Large intestine (tissue), 3 donors: ENCODE results near the gene ADK. TPM values are rescaled to one million over a fixed set of nuclear protein-coding genes. Genes with fewer than 3 reads are reported as not detected.
"Not testable (repeated sequence)": the region's sequence is repeated elsewhere in the genome, so short reads cannot be mapped to it uniquely, and the experiment has no call there.

Source experiments
- DNase-seq, 2 donors: peaks; one replicate each; pipeline versions ENCODE4 v3.0.0 to v3.0.0-alpha.2; 2013
- H3K27ac ChIP-seq: one replicate; pipeline ENCODE4 v1.5.1; 2013; ENCODE audit warnings: low read length
- H3K27me3 ChIP-seq: 2 replicates; pipeline ENCODE4 v1.6.1; 2013; ENCODE audit warnings: low read length; ENCODE audit not compliant: control insufficient read depth, insufficient read depth
- H3K36me3 ChIP-seq: 2 replicates; pipeline ENCODE4 v1.6.1; 2013; ENCODE audit warnings: low read length; ENCODE audit not compliant: control insufficient read depth, insufficient read depth
- H3K4me1 ChIP-seq: one replicate; pipeline ENCODE4 v1.6.1; 2013; ENCODE audit warnings: low read length; ENCODE audit not compliant: control insufficient read depth, insufficient read depth
- H3K4me3 ChIP-seq: one replicate; pipeline ENCODE4 v1.5.1; 2013; ENCODE audit warnings: low read length
- H3K9me3 ChIP-seq: one replicate; pipeline ENCODE4 v1.6.1; 2013; ENCODE audit warnings: mild to moderate bottlenecking, low read depth, low read length, moderate library complexity; ENCODE audit not compliant: control insufficient read depth
- WGBS: methylation state at CpG from one replicate; pipeline ENCODE4 v1.1.5; 2013; ENCODE audit warnings: low lambda C conversion rate; ENCODE audit not compliant: insufficient coverage; 5-methylcytosine and 5-hydroxymethylcytosine counted together
- polyA plus RNA-seq: library from polyadenylated mRNA; unstranded; fragments of 120-200 nt; gene quantifications from one replicate; pipeline ENCODE4 v1.2.1, GENCODE V29; 2013

Gene ADK
- polyA plus RNA-seq, 1 donor, result 30.1 TPM

DNA sequence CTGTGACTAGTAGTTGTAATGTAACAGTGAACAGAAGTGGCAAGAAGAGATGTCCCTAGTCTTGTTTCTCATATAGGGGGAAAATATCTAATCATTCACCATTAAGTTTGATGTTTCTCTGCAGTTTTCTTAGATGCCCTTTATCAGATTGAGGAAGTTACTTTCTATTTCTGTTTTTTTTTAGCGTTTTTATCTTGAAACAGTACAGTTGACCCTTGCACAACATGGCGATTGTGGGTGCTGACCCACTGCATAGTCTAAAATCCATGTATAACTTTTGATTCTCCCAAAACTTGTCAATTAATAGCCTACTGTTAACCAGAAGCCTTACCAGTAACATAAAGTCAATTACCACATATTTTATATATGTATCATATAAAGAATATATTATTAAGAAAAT is 192.0 kb downstream of the ADK start:
- no peaks in the 10 kb centered on the region for H3K4me1 ChIP-seq
- H3K36me3 ChIP-seq, result no peaks in the 10 kb centered on the region
- H3K4me3 ChIP-seq, result no peak overlapping the region
- H3K27ac ChIP-seq, result no peak overlapping the region
- no peak for DNase-seq
- 100% methylated on average over 2 of the region's 2 CpGs for WGBS
- H3K9me3 ChIP-seq, result peaks cover 9% of the 10 kb centered on the region
- no peaks in the 10 kb centered on the region for H3K27me3 ChIP-seq

GRCh38 chr10:74343804-74344203 is 192.8 kb downstream of the ADK start:
- no peak overlapping the region for H3K27ac ChIP-seq
- no CpG with 5 or more reads among the region's 3 CpGs for WGBS
- no peak overlapping the region for H3K4me3 ChIP-seq
- H3K27me3 ChIP-seq, result no peaks in the 10 kb centered on the region
- H3K36me3 ChIP-seq, result no peaks in the 10 kb centered on the region
- DNase-seq, result no peak
- H3K4me1 ChIP-seq, result no peaks in the 10 kb centered on the region
- H3K9me3 ChIP-seq, result peaks cover 9% of the 10 kb centered on the region

- Histone ChIP-seq H3K36me3 (no peaks in the 10 kb centered on the region), H3K4me1 (no peaks in the 10 kb centered on the region), H3K4me3 (no peak overlapping the region), H3K27me3 (no peaks in the 10 kb centered on the region), H3K27ac (no peak overlapping the region), H3K9me3 (peaks cover 9% of the 10 kb centered on the region)
- DNase-seq, result no peak
- 100% methylated on average over 1 of the region's 1 CpG for WGBS
These were observed 193.3 kb downstream of the ADK start for GRCh38 chr10:74344306-74344705.

GRCh38 chr10:74347522-74347921 is 196.5 kb downstream of the ADK start:
- Histone ChIP-seq H3K27me3 (no peaks in the 10 kb centered on the region), H3K4me3 (no peak overlapping the region), H3K4me1 (no peaks in the 10 kb centered on the region), H3K27ac (no peak overlapping the region), H3K9me3 (peaks cover 9% of the 10 kb centered on the region), H3K36me3 (no peaks in the 10 kb centered on the region)
- no peak for DNase-seq
- WGBS, result no CpG with 5 or more reads among the region's 6 CpGs

DNA sequence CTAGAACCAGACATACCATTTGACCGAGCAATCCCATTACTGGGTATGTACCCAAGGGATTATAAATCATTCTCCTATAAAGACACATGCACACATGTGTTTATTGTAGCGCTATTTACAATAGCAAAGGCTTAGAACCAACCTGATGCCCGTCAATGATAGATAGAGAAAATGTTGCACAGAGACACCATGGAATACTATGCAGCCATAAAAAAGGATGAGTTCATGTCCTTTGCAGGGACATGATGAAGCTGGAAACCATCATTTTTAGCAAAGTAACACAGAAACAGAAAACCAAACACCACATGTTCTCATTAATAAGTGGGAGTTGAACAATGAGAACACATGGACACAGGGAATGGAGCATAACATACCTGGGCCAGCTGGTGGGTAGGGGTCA is 202.0 kb downstream of the ADK start:
- not testable (repeated sequence) for DNase-seq, H3K9me3 ChIP-seq, H3K27me3 ChIP-seq, H3K4me1 ChIP-seq, H3K27ac ChIP-seq, H3K36me3 ChIP-seq, H3K4me3 ChIP-seq
- WGBS, result 100% methylated on average over 1 of the region's 3 CpGs

DNA sequence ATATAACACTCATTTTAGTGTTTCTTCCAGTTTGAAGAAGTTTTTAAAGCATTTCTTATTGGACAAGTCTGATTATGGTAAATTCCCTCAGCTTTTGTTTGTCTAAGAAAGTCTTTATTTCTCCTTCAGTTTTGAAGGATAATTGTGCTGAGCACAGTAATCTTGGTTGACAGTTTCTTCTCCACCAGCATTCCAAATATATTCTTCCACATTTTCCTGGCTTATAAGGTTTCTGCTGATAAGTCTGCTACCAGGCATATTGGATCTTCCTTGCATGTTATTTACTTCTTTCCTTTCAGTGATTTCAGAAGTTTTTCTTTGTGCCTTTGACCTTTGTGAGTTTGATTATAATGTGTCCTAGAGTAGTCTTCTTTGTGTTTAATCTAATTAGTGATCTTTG is 210.7 kb downstream of the ADK start:
- no peaks in the 10 kb centered on the region for H3K4me1 ChIP-seq
- H3K36me3 ChIP-seq, result peaks cover 8% of the 10 kb centered on the region
- DNase-seq, result no peak
- no peak overlapping the region for H3K27ac ChIP-seq
- peaks cover 27% of the 10 kb centered on the region for H3K9me3 ChIP-seq
- no peaks in the 10 kb centered on the region for H3K27me3 ChIP-seq
- no peak overlapping the region for H3K4me3 ChIP-seq

GRCh38 chr10:74363727-74364126 is 212.7 kb downstream of the ADK start:
- no peaks in the 10 kb centered on the region for H3K27me3 ChIP-seq
- no peak for DNase-seq
- no peak overlapping the region for H3K27ac ChIP-seq
- H3K4me1 ChIP-seq, result no peaks in the 10 kb centered on the region
- no CpG with 5 or more reads among the region's 2 CpGs for WGBS
- H3K4me3 ChIP-seq, result no peak overlapping the region
- H3K9me3 ChIP-seq, result peaks cover 27% of the 10 kb centered on the region
- H3K36me3 ChIP-seq, result peaks cover 8% of the 10 kb centered on the region

DNA sequence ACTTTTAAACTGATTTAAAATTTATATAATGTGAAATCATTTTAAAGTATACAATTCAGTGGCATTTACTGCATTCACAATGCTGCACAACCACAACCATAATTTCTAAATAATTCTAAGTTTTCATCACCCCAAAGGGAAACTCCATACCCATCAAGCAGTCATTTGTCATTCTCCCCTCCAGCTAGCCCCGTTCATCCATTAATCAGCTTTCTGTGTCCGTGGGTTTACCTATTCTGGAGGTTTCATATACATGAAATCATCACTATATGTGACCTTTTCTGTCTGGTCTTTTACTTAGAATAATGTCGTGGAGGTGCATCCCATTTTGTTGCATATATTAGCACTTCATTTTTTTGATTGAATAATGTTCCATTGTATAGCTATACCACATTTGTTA is 214.1 kb downstream of the ADK start:
- Histone ChIP-seq H3K4me3 (no peak overlapping the region), H3K9me3 (peaks cover 24% of the 10 kb centered on the region), H3K36me3 (peaks cover 8% of the 10 kb centered on the region), H3K27ac (no peak overlapping the region), H3K27me3 (no peaks in the 10 kb centered on the region), H3K4me1 (no peaks in the 10 kb centered on the region)
- 90% methylated on average over 2 of the region's 3 CpGs for WGBS
- DNase-seq, result no peak

DNA sequence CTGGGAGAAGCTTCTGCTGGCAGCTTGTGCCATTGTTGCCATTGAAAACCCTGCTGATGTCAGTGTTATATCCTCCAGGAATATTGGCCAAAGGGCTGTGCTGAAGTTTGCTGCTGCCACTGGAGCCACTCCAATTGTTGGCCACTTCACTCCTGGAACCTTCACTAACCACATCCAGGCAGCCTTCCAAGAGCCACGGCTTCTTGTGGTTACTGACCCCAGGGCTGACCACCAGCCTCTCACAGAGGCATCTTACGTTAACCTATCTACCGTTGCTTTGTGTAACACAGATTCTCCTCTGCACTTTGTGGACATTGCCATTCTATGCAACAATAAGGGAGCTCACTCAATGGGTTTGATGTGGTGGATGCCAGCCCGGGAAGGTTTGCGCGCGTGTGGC is 220.7 kb downstream of the ADK start:
- no peaks in the 10 kb centered on the region for H3K27me3 ChIP-seq
- H3K4me3 ChIP-seq, result no peak overlapping the region
- no peaks in the 10 kb centered on the region for H3K4me1 ChIP-seq
- WGBS, result no CpG with 5 or more reads among the region's 7 CpGs
- H3K9me3 ChIP-seq, result no peaks in the 10 kb centered on the region
- DNase-seq, result no peak
- no peaks in the 10 kb centered on the region for H3K36me3 ChIP-seq
- no peak overlapping the region for H3K27ac ChIP-seq

- Histone ChIP-seq H3K27ac (no peak overlapping the region), H3K4me3 (no peak overlapping the region), H3K9me3 (no peaks in the 10 kb centered on the region), H3K27me3 (no peaks in the 10 kb centered on the region), H3K4me1 (no peaks in the 10 kb centered on the region), H3K36me3 (no peaks in the 10 kb centered on the region)
- no peak for DNase-seq
- WGBS, result no CpG with 5 or more reads among the region's 1 CpG
These were observed 222.0 kb downstream of the ADK start for GRCh38 chr10:74373059-74373458.

GRCh38 chr10:74377476-74377875 is 226.5 kb downstream of the ADK start:
- no peak for DNase-seq
- 100% methylated on average over 1 of the region's 5 CpGs for WGBS
- H3K36me3 ChIP-seq, result no peaks in the 10 kb centered on the region
- no peak overlapping the region for H3K27ac ChIP-seq
- no peaks in the 10 kb centered on the region for H3K4me1 ChIP-seq
- no peak overlapping the region for H3K4me3 ChIP-seq
- H3K27me3 ChIP-seq, result no peaks in the 10 kb centered on the region
- H3K9me3 ChIP-seq, result no peaks in the 10 kb centered on the region
